CD4-positive, alpha-beta memory T cell (primary cell): ENCODE data around the gene GPATCH2. TPM values are rescaled to one million over a fixed set of nuclear protein-coding genes. Genes with fewer than 3 reads are reported as not detected.

ENCODE experiments used
- CTCF ChIA-PET: fragments of 350-600 bp; sonication (Branson Sonifier 250); formaldehyde crosslinking; loops from one replicate; lab custom pipeline; 2021; ENCODE audit warnings: inconsistent platforms; ENCODE audit not compliant: partially characterized antibody; lab: Charles Lee
- POLR2A ChIA-PET: fragments of 350-600 bp; sonication (Branson Sonifier 250); formaldehyde crosslinking; loops from one replicate; lab custom pipeline; 2021; ENCODE audit not compliant: partially characterized antibody; lab: Charles Lee
- DNase-seq, 5 donors: peaks; one replicate each; pipeline versions ENCODE4 v3.0.0 to v3.0.0-alpha.2; 2020 to 2022; ENCODE audit warnings: mixed read lengths in 1 of 5
- H3K27ac ChIP-seq: one replicate; pipeline ENCODE4 v1.7.0; 2013; ENCODE audit warnings: low read depth, low read length
- H3K27me3 ChIP-seq: 2 replicates; pipeline ENCODE4 v1.7.0; 2013; ENCODE audit warnings: mild to moderate bottlenecking, low read length, moderate library complexity; ENCODE audit not compliant: insufficient read depth
- H3K36me3 ChIP-seq: 2 replicates; pipeline ENCODE4 v1.7.0; 2013; ENCODE audit warnings: mild to moderate bottlenecking, low read length, moderate library complexity; ENCODE audit not compliant: insufficient read depth
- H3K4me1 ChIP-seq: 2 replicates; pipeline ENCODE4 v1.7.0; 2013; ENCODE audit warnings: mild to moderate bottlenecking, low read length, moderate library complexity; ENCODE audit not compliant: insufficient read depth
- H3K4me3 ChIP-seq, 2 donors: one replicate each; pipeline ENCODE4 v1.7.0; 2013; ENCODE audit warnings: low read length in 2 of 2, mild to moderate bottlenecking in 1 of 2
- H3K9me3 ChIP-seq, 2 donors: one replicate each; pipeline ENCODE4 v1.7.0; 2013; ENCODE audit warnings: low read length in 2 of 2, control low read depth in 1 of 2; ENCODE audit not compliant: control insufficient read depth in 1 of 2
- H3K27ac Mint-ChIP-seq, 7 donors: one replicate each; pipeline ENCODE4 v1.8.0; 2020 to 2021; ENCODE audit warnings: mixed read lengths in 7 of 7, mild to moderate bottlenecking in 6 of 7, inconsistent platforms in 3 of 7, moderate library complexity in 3 of 7
- H3K27me3 Mint-ChIP-seq, 2 donors: one replicate each; pipeline ENCODE4 v1.8.0; 2020 to 2021; ENCODE audit warnings: mixed read lengths in 2 of 2
- H3K36me3 Mint-ChIP-seq, 2 donors: one replicate each; pipeline ENCODE4 v1.8.0; 2020 to 2021; ENCODE audit warnings: mixed read lengths in 2 of 2, inconsistent platforms in 1 of 2, mild to moderate bottlenecking in 1 of 2
- H3K4me1 Mint-ChIP-seq, 4 donors: one replicate each; pipeline ENCODE4 v1.8.0; 2020 to 2021; ENCODE audit warnings: mixed read lengths in 4 of 4, mild to moderate bottlenecking in 1 of 4
- H3K4me3 Mint-ChIP-seq, 8 donors: one replicate each; pipeline ENCODE4 v1.8.0; 2020 to 2021; ENCODE audit warnings: mixed read lengths in 8 of 8, mild to moderate bottlenecking in 7 of 8, moderate library complexity in 6 of 8, inconsistent platforms in 3 of 8
- H3K9me3 Mint-ChIP-seq, 8 donors: one replicate each; pipeline ENCODE4 v1.8.0; 2020 to 2021; ENCODE audit warnings: mixed read lengths in 8 of 8, mild to moderate bottlenecking in 5 of 8, inconsistent platforms in 3 of 8, moderate library complexity in 1 of 8
- intact Hi-C: fragments of 100-400 bp; cut with micrococcal nuclease; formaldehyde crosslinking; loops from one replicate; pipeline ENCODE4 v1.15.1; 2023
- polyA plus RNA-seq, 2 donors: library from polyadenylated mRNA; unstranded; fragments of 300-500 nt; fragmentation: Illumina TruSeq; gene quantifications; one replicate each; pipeline ENCODE4 v1.2.3, GENCODE V29; 2021
- total RNA-seq, 2 experiments: library from RNA; stranded (reverse); gene quantifications; one replicate each; pipeline ENCODE4 v1.2.3, GENCODE V29; 2021

The GPATCH2 gene
- total and polyA plus RNA-seq, 4 experiments from 2014 or later: 1.8 to 11.3 (median 6.5) TPM

DNA sequence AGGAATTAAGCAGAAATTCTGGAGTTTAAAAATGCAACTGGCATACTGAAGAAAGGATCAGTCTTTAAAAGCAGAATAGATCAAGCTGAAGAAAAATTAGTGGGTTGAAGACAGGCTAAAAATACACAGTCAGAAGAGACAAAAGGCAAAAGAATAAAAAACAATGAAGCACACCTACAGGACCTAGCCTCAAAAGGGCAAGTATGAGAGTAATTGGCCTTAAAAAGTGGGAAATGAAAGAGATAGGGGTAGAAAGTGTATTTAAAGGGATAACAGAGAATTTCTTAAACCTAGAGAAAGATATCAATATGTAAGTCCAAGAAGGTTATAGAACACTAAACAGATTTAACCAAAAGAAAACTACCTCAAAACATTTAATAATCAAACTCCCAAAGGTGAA, 152.4 kb downstream of the GPATCH2 start:
- ChIA-PET CTCF (no interaction called here), POLR2A (no interaction called here)
- H3K27me3 ChIP-seq: no peaks in the 10 kb centered on the region
- H3K4me3 Mint-ChIP-seq: no peak overlapping the region
- no peaks in the 10 kb centered on the region for H3K9me3 ChIP-seq
- no peak overlapping the region for H3K27ac Mint-ChIP-seq
- intact Hi-C loops: no loop called here
- H3K9me3 Mint-ChIP-seq: peaks cover 0 to 6% (median 0%) of the 10 kb centered on the region in 8 donors
- no peak overlapping the region for H3K27ac ChIP-seq
- H3K27me3 Mint-ChIP-seq: no peaks in the 10 kb centered on the region
- peaks cover 37 to 58% of the 10 kb centered on the region in 2 donors for H3K36me3 Mint-ChIP-seq
- no peaks in the 10 kb centered on the region for H3K36me3 ChIP-seq
- no peaks in the 10 kb centered on the region for H3K4me1 ChIP-seq
- H3K4me3 ChIP-seq: no peak overlapping the region
- no peak for DNase-seq
- peaks cover 5 to 13% (median 6%) of the 10 kb centered on the region in 4 donors for H3K4me1 Mint-ChIP-seq

DNA sequence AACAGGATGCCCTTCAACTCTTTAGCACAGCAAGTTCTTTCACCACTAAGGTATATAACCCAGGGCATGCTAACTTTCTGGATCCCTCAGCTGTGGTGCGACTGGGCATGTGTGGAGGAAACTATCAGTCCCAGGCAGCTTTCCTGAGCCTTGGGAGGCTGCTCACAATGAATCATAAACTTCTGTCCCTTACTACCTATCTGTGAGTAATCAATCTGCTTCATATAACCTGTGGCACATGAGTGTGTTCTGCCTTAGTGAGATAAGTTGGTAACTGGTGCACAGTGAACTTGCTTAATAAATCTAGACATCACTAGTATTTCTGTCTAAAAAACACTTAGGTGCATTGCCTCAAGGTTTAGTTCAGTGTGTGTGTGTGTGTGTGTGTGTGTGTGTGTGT, 158.0 kb downstream of the GPATCH2 start:
- DNase-seq: no peak
- Mint-ChIP-seq H3K4me3 (no peak overlapping the region), H3K27me3 (no peaks in the 10 kb centered on the region), H3K9me3 (peaks cover 0 to 3% (median 0%) of the 10 kb centered on the region in 8 donors), H3K36me3 (peaks cover 21 to 24% of the 10 kb centered on the region in 2 donors), H3K4me1 (no peaks in the 10 kb centered on the region), H3K27ac (no peak overlapping the region)
- CTCF ChIA-PET: no interaction called here
- H3K4me3 ChIP-seq: no peak overlapping the region
- no peaks in the 10 kb centered on the region for H3K27me3 ChIP-seq
- POLR2A ChIA-PET: no interaction called here
- H3K4me1 ChIP-seq: no peaks in the 10 kb centered on the region
- intact Hi-C loops: no loop called here
- H3K9me3 ChIP-seq: no peaks in the 10 kb centered on the region
- no peak overlapping the region for H3K27ac ChIP-seq
- no peaks in the 10 kb centered on the region for H3K36me3 ChIP-seq

DNA sequence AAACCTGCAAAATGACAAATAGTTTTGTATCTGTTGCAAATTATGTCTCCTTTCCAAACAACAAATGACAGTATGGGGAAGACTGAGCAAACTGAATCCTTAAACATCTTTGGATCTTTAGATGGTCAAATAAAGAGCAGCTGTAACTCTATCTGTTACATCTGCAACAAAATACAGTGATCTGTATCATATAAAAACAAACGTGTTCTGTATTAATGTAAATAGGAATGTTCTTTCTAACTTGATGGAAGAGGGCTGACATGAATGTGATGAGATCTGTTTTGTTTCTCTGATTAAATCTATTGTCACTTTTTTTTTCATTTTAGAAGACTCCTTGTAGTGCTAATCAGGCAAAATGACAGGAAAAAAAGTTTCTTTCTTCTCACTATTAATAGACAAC, 159.5 kb downstream of the GPATCH2 start:
- no peak overlapping the region for H3K4me3 ChIP-seq
- H3K36me3 ChIP-seq: no peaks in the 10 kb centered on the region
- Mint-ChIP-seq H3K4me3 (no peak overlapping the region), H3K27me3 (no peaks in the 10 kb centered on the region), H3K4me1 (no peaks in the 10 kb centered on the region), H3K36me3 (peaks cover 18 to 29% of the 10 kb centered on the region in 2 donors), H3K9me3 (peaks cover 0 to 6% (median 2%) of the 10 kb centered on the region in 8 donors), H3K27ac (no peak overlapping the region)
- H3K4me1 ChIP-seq: no peaks in the 10 kb centered on the region
- POLR2A ChIA-PET: no interaction called here
- CTCF ChIA-PET: no interaction called here
- H3K9me3 ChIP-seq: no peaks in the 10 kb centered on the region
- no peaks in the 10 kb centered on the region for H3K27me3 ChIP-seq
- no peak overlapping the region for H3K27ac ChIP-seq
- intact Hi-C loops: no loop called here
- DNase-seq: no peak

DNA sequence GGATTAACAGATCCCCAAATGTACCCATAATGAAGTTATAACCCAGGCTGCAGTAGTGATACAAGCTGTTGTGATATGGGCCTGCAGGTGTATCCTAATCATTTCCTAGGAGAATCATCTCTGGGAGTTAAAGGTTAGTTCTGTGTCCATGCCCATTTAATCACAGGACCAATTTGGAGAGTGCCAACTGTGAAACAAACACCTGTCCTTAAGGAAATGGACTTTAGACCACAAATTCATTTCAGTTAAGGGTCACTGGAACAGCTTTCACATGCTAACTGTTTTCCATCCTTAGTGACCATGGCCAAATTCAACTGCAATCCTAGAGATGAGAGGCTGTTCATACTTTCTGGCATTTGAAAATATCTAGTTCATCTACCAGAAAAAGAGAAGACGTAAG, 160.9 kb downstream of the GPATCH2 start:
- ChIA-PET CTCF (no interaction called here), POLR2A (no interaction called here)
- no peaks in the 10 kb centered on the region for H3K4me1 ChIP-seq
- no peak for DNase-seq
- H3K27ac ChIP-seq: no peak overlapping the region
- intact Hi-C loops: no loop called here
- H3K4me3 Mint-ChIP-seq: no peak overlapping the region
- H3K4me1 Mint-ChIP-seq: no peaks in the 10 kb centered on the region
- H3K27me3 ChIP-seq: no peaks in the 10 kb centered on the region
- H3K9me3 Mint-ChIP-seq: peaks cover 3 to 15% (median 9%) of the 10 kb centered on the region in 8 donors
- H3K4me3 ChIP-seq: no peak overlapping the region
- H3K36me3 ChIP-seq: no peaks in the 10 kb centered on the region
- H3K36me3 Mint-ChIP-seq: peaks cover 20 to 31% of the 10 kb centered on the region in 2 donors
- no peaks in the 10 kb centered on the region for H3K27me3 Mint-ChIP-seq
- no peak overlapping the region for H3K27ac Mint-ChIP-seq
- H3K9me3 ChIP-seq: no peaks in the 10 kb centered on the region

DNA sequence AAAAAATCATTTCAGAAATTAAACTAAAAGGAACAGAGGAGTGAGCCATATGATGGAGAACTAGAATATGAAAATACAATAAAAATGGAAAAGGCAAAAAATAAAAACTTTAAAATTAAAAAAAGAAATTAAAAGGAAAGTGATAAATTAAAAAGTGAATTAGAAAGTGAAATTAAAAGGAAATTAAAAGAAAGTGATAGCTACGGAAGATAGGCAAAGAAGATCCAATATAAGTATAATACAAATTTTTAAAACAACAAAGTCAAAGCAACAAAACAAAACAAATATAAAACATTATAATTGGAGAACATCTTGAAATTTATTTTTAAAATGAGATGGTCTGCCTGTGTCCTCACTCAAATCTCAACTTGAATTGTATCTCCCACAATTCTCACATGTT, 165.8 kb downstream of the GPATCH2 start:
- H3K9me3 ChIP-seq: no peaks in the 10 kb centered on the region
- Mint-ChIP-seq H3K27me3 (no peaks in the 10 kb centered on the region), H3K9me3 (peaks cover 7 to 24% (median 18%) of the 10 kb centered on the region in 8 donors), H3K4me3 (no peak overlapping the region), H3K36me3 (peaks cover 27 to 33% of the 10 kb centered on the region in 2 donors), H3K4me1 (no peaks in the 10 kb centered on the region), H3K27ac (no peak overlapping the region)
- no peak overlapping the region for H3K4me3 ChIP-seq
- no peaks in the 10 kb centered on the region for H3K4me1 ChIP-seq
- ChIA-PET CTCF (no interaction called here), POLR2A (no interaction called here)
- H3K27me3 ChIP-seq: no peaks in the 10 kb centered on the region
- no peak for DNase-seq
- intact Hi-C loops: no loop called here
- no peaks in the 10 kb centered on the region for H3K36me3 ChIP-seq
- H3K27ac ChIP-seq: no peak overlapping the region

DNA sequence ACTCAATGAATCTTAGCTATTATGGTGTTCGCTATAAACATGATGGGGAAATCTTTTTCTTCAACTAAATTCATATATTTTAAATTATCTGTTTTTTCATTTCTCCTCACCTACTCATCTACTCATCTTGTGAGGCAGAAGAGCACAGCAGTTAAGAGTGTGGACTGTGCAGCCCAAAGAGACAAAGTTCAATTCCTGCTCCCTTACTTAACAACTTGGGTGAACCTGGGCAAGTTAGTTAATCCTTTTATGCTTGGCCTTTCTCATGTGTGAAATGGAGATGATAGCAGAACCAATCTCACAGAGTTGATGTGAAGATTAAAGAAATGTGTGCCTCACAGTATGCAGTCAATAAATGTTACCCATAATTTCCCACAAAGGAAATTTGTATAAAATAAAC, 168.2 kb downstream of the GPATCH2 start:
- DNase-seq: no peak
- Histone ChIP-seq H3K36me3 (no peaks in the 10 kb centered on the region), H3K4me3 (no peak overlapping the region), H3K27me3 (no peaks in the 10 kb centered on the region), H3K4me1 (no peaks in the 10 kb centered on the region), H3K9me3 (no peaks in the 10 kb centered on the region), H3K27ac (no peak overlapping the region)
- H3K9me3 Mint-ChIP-seq: peaks cover 7 to 24% (median 16%) of the 10 kb centered on the region in 8 donors
- H3K4me1 Mint-ChIP-seq: no peaks in the 10 kb centered on the region
- no peak overlapping the region for H3K4me3 Mint-ChIP-seq
- POLR2A ChIA-PET: no interaction called here
- no peak overlapping the region for H3K27ac Mint-ChIP-seq
- CTCF ChIA-PET: no interaction called here
- H3K36me3 Mint-ChIP-seq: peaks cover 23 to 41% of the 10 kb centered on the region in 2 donors
- no peaks in the 10 kb centered on the region for H3K27me3 Mint-ChIP-seq
- intact Hi-C loops: no loop called here

DNA sequence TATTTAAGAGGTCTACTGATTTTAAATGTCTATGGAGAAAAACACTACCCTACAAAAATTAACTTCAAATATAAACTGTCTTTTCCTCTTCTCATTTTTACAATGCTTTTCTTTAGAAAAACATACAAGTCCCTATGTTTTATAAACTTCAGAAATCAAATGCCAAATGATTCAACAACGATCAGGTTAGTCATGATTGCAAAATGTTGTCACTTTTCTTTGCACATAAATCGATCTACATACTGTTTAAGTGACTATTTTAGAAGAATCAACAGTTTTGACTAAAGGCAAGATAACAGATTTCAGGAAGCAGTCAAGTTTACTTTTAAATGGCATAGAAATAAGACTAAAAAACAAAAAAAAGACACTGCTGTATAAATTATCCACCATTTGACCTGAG, 168.7 kb downstream of the GPATCH2 start:
- no peaks in the 10 kb centered on the region for H3K27me3 Mint-ChIP-seq
- Histone ChIP-seq H3K4me3 (no peak overlapping the region), H3K4me1 (no peaks in the 10 kb centered on the region), H3K36me3 (no peaks in the 10 kb centered on the region), H3K27me3 (no peaks in the 10 kb centered on the region), H3K27ac (no peak overlapping the region), H3K9me3 (no peaks in the 10 kb centered on the region)
- ChIA-PET POLR2A (no interaction called here), CTCF (no interaction called here)
- H3K4me1 Mint-ChIP-seq: no peaks in the 10 kb centered on the region
- H3K36me3 Mint-ChIP-seq: peaks cover 23 to 41% of the 10 kb centered on the region in 2 donors
- no peak overlapping the region for H3K27ac Mint-ChIP-seq
- H3K4me3 Mint-ChIP-seq: no peak overlapping the region
- intact Hi-C loops: no loop called here
- no peak for DNase-seq
- H3K9me3 Mint-ChIP-seq: peaks cover 7 to 24% (median 16%) of the 10 kb centered on the region in 8 donors

DNA sequence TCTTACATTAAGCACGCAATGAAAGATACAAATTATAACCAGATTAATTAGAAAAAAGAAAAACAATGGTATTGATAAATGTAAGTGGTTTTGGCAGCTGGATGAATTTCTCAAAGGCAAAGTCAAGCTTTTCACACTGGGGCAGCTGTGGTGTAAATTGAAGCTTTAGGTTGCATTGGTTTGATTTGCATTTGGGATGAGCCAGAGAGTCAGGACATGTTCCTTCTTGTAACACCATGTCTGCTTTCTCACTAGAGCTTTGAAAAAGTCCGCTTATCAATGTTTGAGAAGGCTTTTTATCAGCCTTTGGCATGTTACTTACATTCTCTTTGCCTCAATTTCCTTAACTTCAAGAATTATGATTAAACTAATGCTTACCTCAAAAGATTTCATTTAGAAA, 173.9 kb downstream of the GPATCH2 start:
- H3K27ac ChIP-seq: no peak overlapping the region
- DNase-seq: no peak
- POLR2A ChIA-PET: no interaction called here
- H3K36me3 ChIP-seq: no peaks in the 10 kb centered on the region
- no peaks in the 10 kb centered on the region for H3K27me3 ChIP-seq
- Mint-ChIP-seq H3K4me1 (no peaks in the 10 kb centered on the region), H3K27ac (no peak overlapping the region), H3K27me3 (no peaks in the 10 kb centered on the region), H3K36me3 (peaks cover 12 to 41% of the 10 kb centered on the region in 2 donors), H3K4me3 (no peak overlapping the region), H3K9me3 (no peaks in the 10 kb centered on the region)
- no peaks in the 10 kb centered on the region for H3K4me1 ChIP-seq
- CTCF ChIA-PET: no interaction called here
- no peaks in the 10 kb centered on the region for H3K9me3 ChIP-seq
- intact Hi-C loops: no loop called here
- no peak overlapping the region for H3K4me3 ChIP-seq
